Aorta (tissue), 5 donors: ENCODE measurements around the gene SLC5A6. TPM values are rescaled to one million over a fixed set of nuclear protein-coding genes. Genes with fewer than 3 reads are reported as not detected.

ENCODE experiments used
- ATAC-seq: fragments of 200-7000 bp; cut with Tn5 transposase; one replicate; pipeline ENCODE4 v1.9.1; 2022; ENCODE audit warnings: moderate library complexity; ENCODE audit not compliant: low FRiP score
- DNase-seq, 2 donors: peaks; one replicate each; pipeline ENCODE4 v3.0.0-alpha.2; 2020
- H3K27ac ChIP-seq, 2 donors: one replicate each; pipeline ENCODE4 v1.5.1; 2013; ENCODE audit warnings: low read length in 2 of 2, mild to moderate bottlenecking in 2 of 2, moderate library complexity in 2 of 2, control low read depth in 1 of 2, inconsistent platforms in 1 of 2, low read depth in 1 of 2
- H3K27me3 ChIP-seq, 2 donors: one replicate each; pipeline ENCODE4 v1.6.1; 2013; ENCODE audit warnings: control low read depth in 1 of 2, low read length in 1 of 2, mild to moderate bottlenecking in 1 of 2, moderate library complexity in 1 of 2; ENCODE audit not compliant: insufficient read depth in 2 of 2, control insufficient read depth in 1 of 2
- H3K36me3 ChIP-seq, 2 donors: one replicate each; pipeline ENCODE4 v1.6.1; 2013; ENCODE audit warnings: control low read depth in 1 of 2, low read length in 1 of 2, mild to moderate bottlenecking in 1 of 2; ENCODE audit not compliant: insufficient read depth in 2 of 2, control insufficient read depth in 1 of 2
- H3K4me1 ChIP-seq, 2 donors: one replicate each; pipeline ENCODE4 v1.6.1; 2013; ENCODE audit warnings: low read length in 2 of 2, control low read depth in 1 of 2, mild to moderate bottlenecking in 1 of 2, moderate library complexity in 1 of 2; ENCODE audit not compliant: insufficient read depth in 2 of 2, control insufficient read depth in 1 of 2
- H3K4me3 ChIP-seq, 2 donors: one replicate each; pipeline ENCODE4 v1.5.1; 2013; ENCODE audit warnings: low read length in 2 of 2, control low read depth in 1 of 2, mild to moderate bottlenecking in 1 of 2
- H3K9me3 ChIP-seq: one replicate; pipeline ENCODE4 v1.6.1; 2013; ENCODE audit warnings: mild to moderate bottlenecking, low read length; ENCODE audit not compliant: control insufficient read depth
- WGBS, 2 donors: extraction: QIAGEN DNeasy Blood & Tissue Kit; methylation state at CpG; one replicate each; pipeline ENCODE4 v1.1.7; 2013; 5-methylcytosine and 5-hydroxymethylcytosine counted together
- intact Hi-C, 2 donors: fragments of 100-400 bp; cut with DNase I; formaldehyde crosslinking; loops; one replicate each; pipeline versions ENCODE4 v1.14.2 to v1.15.0; 2022
- polyA plus RNA-seq, 2 donors: library from polyadenylated mRNA; stranded (reverse); fragments of 200-250 nt; gene quantifications; one replicate each; pipeline ENCODE4 v1.2.3, GENCODE V29; 2013
- total RNA-seq, 2 donors: library from RNA; stranded (reverse); fragmentation: NEBNext Ultra II Directional; extraction: Animal tissue kit (Norgen Biotek cat#: 25700); gene quantifications; one replicate each; pipeline ENCODE4 v1.2.1, GENCODE V29; 2021
- donor health status: healthy with polysubstance abuse.
- donor health status: Bipolar disorder and iron deficiency.
- donor health status: DM: no; HTN: no; CAD: no.
- donor health status: DM: no; HTN: no; CAD: no.
- donor health status: DM: yes; HTN: yes; CAD: no.

The SLC5A6 gene
- total and polyA plus RNA-seq, 4 donors: 16.4 to 24.7 (median 19.6) TPM

- 79 to 84% methylated on average over 8 of the region's 8 CpGs for whole genome bisulfite sequencing, 2 donors
- Histone ChIP-seq H3K4me3 (no peak overlapping the region), H3K4me1 (no peaks in the 10 kb centered on the region), H3K9me3 (no peaks in the 10 kb centered on the region), H3K36me3 (no peaks in the 10 kb centered on the region), H3K27ac (no peak overlapping the region), H3K27me3 (no peaks in the 10 kb centered on the region)
- intact Hi-C loops: no loop called here
- no peak for DNase-seq
- ATAC-seq: no peak
Measured at GRCh38 chr2:27150639-27151230, 61.3 kb downstream of the SLC5A6 start.

Other genes starting within 250 kb of the SLC5A6 start
- gene MAPRE3, start 241.6 kb downstream of the SLC5A6 start, total RNA-seq: 10 to 100 TPM; 15.9 to 16.1 TPM
- gene MAPRE3, start 241.6 kb downstream of the SLC5A6 start, polyA plus RNA-seq: 10 to 100 TPM in 1 of 2 donors, 1 to 10 TPM in 1; 7.9 to 26.7 TPM
- gene TMEM214, start 179.3 kb downstream of the SLC5A6 start, total RNA-seq: 100 to 1,000 TPM in 1 of 2 donors, 10 to 100 TPM in 1; 96.4 to 106 TPM
- 10 to 100 TPM; 30.2 to 93.3 TPM for gene TMEM214, start 179.3 kb downstream of the SLC5A6 start, polyA plus RNA-seq
- gene AGBL5, start 160.6 kb downstream of the SLC5A6 start, total RNA-seq: 10 to 100 TPM; 14.3 to 15.0 TPM
- 10 to 100 TPM; 11.5 to 16.7 TPM for gene AGBL5, start 160.6 kb downstream of the SLC5A6 start, polyA plus RNA-seq
- gene OST4, start 140.6 kb downstream of the SLC5A6 start, total RNA-seq: 100 to 1,000 TPM; 219 to 260 TPM
- gene OST4, start 140.6 kb downstream of the SLC5A6 start, polyA plus RNA-seq: 100 to 1,000 TPM; 531 to 750 TPM
- 100 to 1,000 TPM; 180 to 200 TPM for gene EMILIN1, start 133.7 kb downstream of the SLC5A6 start, total RNA-seq
- 100 to 1,000 TPM in 1 of 2 donors, 10 to 100 TPM in 1; 50.0 to 249 TPM for gene EMILIN1, start 133.7 kb downstream of the SLC5A6 start, polyA plus RNA-seq
- 1 to 10 TPM; 3.4 to 5.1 TPM for gene KHK, start 125.5 kb downstream of the SLC5A6 start, total RNA-seq
- 10 to 100 TPM in 1 of 2 donors, 1 to 10 TPM in 1; 6.0 to 38.7 TPM for gene KHK, start 125.5 kb downstream of the SLC5A6 start, polyA plus RNA-seq
- gene CGREF1, start 93.1 kb downstream of the SLC5A6 start, total RNA-seq: 1 to 10 TPM; 8.1 to 8.6 TPM
- 1 to 10 TPM; 5.8 to 6.9 TPM for gene CGREF1, start 93.1 kb downstream of the SLC5A6 start, polyA plus RNA-seq
- gene ABHD1, start 88.5 kb downstream of the SLC5A6 start, total RNA-seq: under 1 TPM in 1 of 2 donors, not detected in 1; 0.90 TPM
- gene ABHD1, start 88.5 kb downstream of the SLC5A6 start, polyA plus RNA-seq: under 1 TPM in 1 of 2 donors, not detected in 1; 0.08 TPM
- 10 to 100 TPM; 42.1 to 48.1 TPM for gene PREB, start 77.6 kb downstream of the SLC5A6 start, total RNA-seq
- 10 to 100 TPM; 24.9 to 46.3 TPM for gene PREB, start 77.6 kb downstream of the SLC5A6 start, polyA plus RNA-seq
- gene PRR30, start 72.9 kb downstream of the SLC5A6 start, total RNA-seq: not detected
- not detected for gene PRR30, start 72.9 kb downstream of the SLC5A6 start, polyA plus RNA-seq
- gene TCF23, start 63.3 kb downstream of the SLC5A6 start, total RNA-seq: 1 to 10 TPM in 1 of 2 donors, under 1 TPM in 1; 0.39 to 1.1 TPM
- not detected for gene TCF23, start 63.3 kb downstream of the SLC5A6 start, polyA plus RNA-seq
- 10 to 100 TPM; 66.9 to 93.8 TPM for gene ATRAID, start 227 bp downstream of the SLC5A6 start, total RNA-seq
- 100 to 1,000 TPM; 144 to 176 TPM for gene ATRAID, start 227 bp downstream of the SLC5A6 start, polyA plus RNA-seq
- 10 to 100 TPM; 19.5 to 29.7 TPM for gene CAD, start 5.1 kb upstream of the SLC5A6 start, total RNA-seq
- 10 to 100 TPM in 1 of 2 donors, 1 to 10 TPM in 1; 6.9 to 16.9 TPM for gene CAD, start 5.1 kb upstream of the SLC5A6 start, polyA plus RNA-seq
- 1 to 10 TPM in 1 of 2 donors, under 1 TPM in 1; 0.78 to 1.8 TPM for gene SLC30A3, start 50.8 kb upstream of the SLC5A6 start, total RNA-seq
- 10 to 100 TPM in 1 of 2 donors, 1 to 10 TPM in 1; 4.0 to 20.2 TPM for gene SLC30A3, start 50.8 kb upstream of the SLC5A6 start, polyA plus RNA-seq
- gene DNAJC5G, start 63.2 kb upstream of the SLC5A6 start, total RNA-seq: not detected
- 1 to 10 TPM; 2.3 TPM for gene DNAJC5G, start 63.2 kb upstream of the SLC5A6 start, polyA plus RNA-seq
- under 1 TPM; 0.18 to 0.39 TPM for gene TRIM54, start 70.2 kb upstream of the SLC5A6 start, total RNA-seq
- gene TRIM54, start 70.2 kb upstream of the SLC5A6 start, polyA plus RNA-seq: 1 to 10 TPM; 1.4 to 5.0 TPM
- gene UCN, start 96.2 kb upstream of the SLC5A6 start, total RNA-seq: 1 to 10 TPM; 1.2 to 2.2 TPM
- gene UCN, start 96.2 kb upstream of the SLC5A6 start, polyA plus RNA-seq: 1 to 10 TPM in 1 of 2 donors, not detected in 1; 1.3 TPM
- 10 to 100 TPM; 49.9 to 68.7 TPM for gene MPV17, start 110.8 kb upstream of the SLC5A6 start, total RNA-seq
- gene MPV17, start 110.8 kb upstream of the SLC5A6 start, polyA plus RNA-seq: 10 to 100 TPM; 47.5 to 80.6 TPM
- gene GTF3C2, start 144.5 kb upstream of the SLC5A6 start, total RNA-seq: 10 to 100 TPM; 42.7 to 60.9 TPM
- 10 to 100 TPM; 17.0 to 20.3 TPM for gene GTF3C2, start 144.5 kb upstream of the SLC5A6 start, polyA plus RNA-seq
- 10 to 100 TPM; 32.2 to 42.7 TPM for gene EIF2B4, start 158.1 kb upstream of the SLC5A6 start, total RNA-seq
- 10 to 100 TPM; 36.3 to 87.1 TPM for gene EIF2B4, start 158.1 kb upstream of the SLC5A6 start, polyA plus RNA-seq
- 10 to 100 TPM; 77.8 to 90.5 TPM for gene SNX17, start 158.3 kb upstream of the SLC5A6 start, total RNA-seq
- 10 to 100 TPM; 79.4 to 92.6 TPM for gene SNX17, start 158.3 kb upstream of the SLC5A6 start, polyA plus RNA-seq
- gene ZNF513, start 168.5 kb upstream of the SLC5A6 start, total RNA-seq: 10 to 100 TPM; 15.3 to 18.7 TPM
- 10 to 100 TPM in 1 of 2 donors, 1 to 10 TPM in 1; 5.5 to 32.7 TPM for gene ZNF513, start 168.5 kb upstream of the SLC5A6 start, polyA plus RNA-seq
- gene PPM1G, start 197.3 kb upstream of the SLC5A6 start, total RNA-seq: 10 to 100 TPM; 39.5 to 42.7 TPM
- 10 to 100 TPM; 37.3 to 40.7 TPM for gene PPM1G, start 197.3 kb upstream of the SLC5A6 start, polyA plus RNA-seq
- 10 to 100 TPM; 94.5 to 99.8 TPM for gene NRBP1, start 216.4 kb upstream of the SLC5A6 start, total RNA-seq
- 10 to 100 TPM; 51.2 to 81.2 TPM for gene NRBP1, start 216.4 kb upstream of the SLC5A6 start, polyA plus RNA-seq
- gene KRTCAP3, start 230.1 kb upstream of the SLC5A6 start, total RNA-seq: 1 to 10 TPM; 1.8 to 2.4 TPM
- gene KRTCAP3, start 230.1 kb upstream of the SLC5A6 start, polyA plus RNA-seq: 10 to 100 TPM in 1 of 2 donors, 1 to 10 TPM in 1; 3.9 to 13.9 TPM